Upper lobe of left lung (tissue), 4 donors: ENCODE measurements around the gene OCIAD1.

Experiments
- CTCF ChIP-seq, 6 experiments: fragments of 450-650 bp in 4 of 6; fragments of 200-600 bp in 2 of 6; sonication (generic) in 2 of 6; IDR thresholded peaks; one replicate each; pipeline ENCODE4 v1.5.1; 2016 to 2019; ENCODE audit warnings: antibody characterized with exemption in 6 of 6
- POLR2A ChIP-seq, 4 donors: fragments of 450-650 bp; IDR thresholded peaks; one replicate each; pipeline ENCODE4 v1.5.1; 2016 to 2017; ENCODE audit warnings: antibody characterized with exemption in 4 of 4, mild to moderate bottlenecking in 2 of 4
- POLR2AphosphoS5 ChIP-seq, 2 donors: sonication (generic); formaldehyde crosslinking; IDR thresholded peaks; one replicate each; pipeline ENCODE4 v1.5.1; 2017; ENCODE audit warnings: antibody characterized with exemption in 2 of 2

GRCh38 chr4:48799157-48799556 is 31.7 kb upstream of the OCIAD1 start:
- TF ChIP-seq CTCF (IDR thresholded peaks at IDR 0.05) (no peak), POLR2A (IDR thresholded peaks at IDR 0.05) (no peak), POLR2AphosphoS5 (IDR thresholded peaks at IDR 0.05) (no peak)
